Activated naive CD8-positive, alpha-beta T cell treated with anti-CD3 and anti-CD28 coated beads, Interleukin-2, amount 10 ng/mL, durations not matched to agents 7 days and 5 days (primary cell): ENCODE results near the gene GAPT. TPM values are rescaled to one million over a fixed set of nuclear protein-coding genes. Genes with fewer than 3 reads are reported as not detected.
"Not testable (repeated sequence)": the region's sequence is repeated elsewhere in the genome, so short reads cannot be mapped to it uniquely, and the experiment has no call there.

ENCODE experiments used
- ATAC-seq: fragments of 150-1000 bp; cut with Tn5 transposase; one replicate; pipeline ENCODE4 v1.10.0; 2021; ENCODE audit warnings: low read depth, moderate library complexity
- POLR2A ChIA-PET: fragments of 350-600 bp; sonication (Branson Sonifier 250); formaldehyde crosslinking; loops from one replicate; lab custom pipeline; 2021; ENCODE audit warnings: antibody characterized with exemption; lab: Charles Lee
- DNase-seq: peaks from one replicate; pipeline ENCODE4 v3.0.0; 2021
- H3K27ac Mint-ChIP-seq: one replicate; pipeline ENCODE4 v1.8.0; 2022; ENCODE audit warnings: mild to moderate bottlenecking, mixed read lengths
- H3K27me3 Mint-ChIP-seq: one replicate; pipeline ENCODE4 v1.8.0; 2022; ENCODE audit warnings: mild to moderate bottlenecking, moderate library complexity, mixed read lengths
- H3K36me3 Mint-ChIP-seq: one replicate; pipeline ENCODE4 v1.8.0; 2021; ENCODE audit warnings: mild to moderate bottlenecking, mixed read lengths
- H3K4me1 Mint-ChIP-seq: one replicate; pipeline ENCODE4 v1.8.0; 2021; ENCODE audit warnings: mixed read lengths
- H3K4me3 Mint-ChIP-seq: one replicate; pipeline ENCODE4 v1.8.0; 2022; ENCODE audit warnings: mild to moderate bottlenecking, moderate library complexity, mixed read lengths
- H3K9me3 Mint-ChIP-seq: one replicate; pipeline ENCODE4 v1.8.0; 2021; ENCODE audit warnings: mixed read lengths
- total RNA-seq, 2 experiments: library from RNA; stranded (reverse); gene quantifications; one replicate each; pipeline ENCODE4 v1.2.3, GENCODE V29; 2021

Gene GAPT
- total RNA-seq, 2 experiments from 2014 or later = 0.57 TPM; not detected in 1

GRCh38 chr5:58503390-58504046, 12.3 kb downstream of the GAPT start:
- POLR2A ChIA-PET = no interaction called here
- no peak for DNase-seq
- Mint-ChIP-seq H3K9me3 (no peaks in the 10 kb centered on the region), H3K27me3 (no peaks in the 10 kb centered on the region), H3K4me3 (no peak overlapping the region), H3K27ac (no peak overlapping the region), H3K36me3 (no peaks in the 10 kb centered on the region), H3K4me1 (no peaks in the 10 kb centered on the region)
- no peak for ATAC-seq

- no peak for ATAC-seq
- H3K9me3 Mint-ChIP-seq = no peaks in the 10 kb centered on the region
- POLR2A ChIA-PET = no interaction called here
Measured at GRCh38 chr5:58504766-58505165, 13.5 kb downstream of the GAPT start.

GRCh38 chr5:58505502-58505901, 14.3 kb downstream of the GAPT start:
- POLR2A ChIA-PET = no interaction called here
- ATAC-seq (no peak), DNase-seq (no peak)
- Mint-ChIP-seq H3K9me3 (no peaks in the 10 kb centered on the region), H3K4me1 (no peaks in the 10 kb centered on the region), H3K4me3 (no peak overlapping the region), H3K27ac (no peak overlapping the region), H3K36me3 (no peaks in the 10 kb centered on the region), H3K27me3 (no peaks in the 10 kb centered on the region)

More at GRCh38 chr5:58504766-58505165, 13.5 kb downstream of the GAPT start:
- no peak for DNase-seq
- Mint-ChIP-seq H3K36me3 (no peaks in the 10 kb centered on the region), H3K4me1 (no peaks in the 10 kb centered on the region), H3K4me3 (no peak overlapping the region), H3K27ac (no peak overlapping the region), H3K27me3 (no peaks in the 10 kb centered on the region)

- Mint-ChIP-seq H3K27me3 (no peaks in the 10 kb centered on the region), H3K36me3 (no peaks in the 10 kb centered on the region), H3K4me3 (no peak overlapping the region), H3K9me3 (no peaks in the 10 kb centered on the region), H3K27ac (no peak overlapping the region), H3K4me1 (no peaks in the 10 kb centered on the region)
- POLR2A ChIA-PET = no interaction called here
- DNase-seq (no peak), ATAC-seq (no peak)
Measured at GRCh38 chr5:58505971-58506640, 14.9 kb downstream of the GAPT start.

- ATAC-seq = no peak
- H3K27ac Mint-ChIP-seq = no peak overlapping the region
- POLR2A ChIA-PET = no interaction called here
Measured at GRCh38 chr5:58507715-58508114, 16.5 kb downstream of the GAPT start.

GRCh38 chr5:58517198-58517597, 26.0 kb downstream of the GAPT start:
- no peaks in the 10 kb centered on the region for H3K27me3 Mint-ChIP-seq
- H3K36me3 Mint-ChIP-seq = no peaks in the 10 kb centered on the region
- no peak overlapping the region for H3K4me3 Mint-ChIP-seq
- POLR2A ChIA-PET = no interaction called here
- DNase-seq = no peak
- ATAC-seq = no peak
- no peaks in the 10 kb centered on the region for H3K4me1 Mint-ChIP-seq
- H3K27ac Mint-ChIP-seq = no peak overlapping the region
- H3K9me3 Mint-ChIP-seq = peaks cover 6% of the 10 kb centered on the region

More at GRCh38 chr5:58507715-58508114, 16.5 kb downstream of the GAPT start:
- H3K36me3 Mint-ChIP-seq = no peaks in the 10 kb centered on the region
- DNase-seq = no peak
- no peaks in the 10 kb centered on the region for H3K27me3 Mint-ChIP-seq
- no peaks in the 10 kb centered on the region for H3K4me1 Mint-ChIP-seq
- H3K9me3 Mint-ChIP-seq = no peaks in the 10 kb centered on the region
- H3K4me3 Mint-ChIP-seq = no peak overlapping the region

- Mint-ChIP-seq H3K36me3 (no peaks in the 10 kb centered on the region), H3K27ac (no peak overlapping the region), H3K27me3 (peaks cover 1% of the 10 kb centered on the region), H3K9me3 (no peaks in the 10 kb centered on the region), H3K4me1 (no peaks in the 10 kb centered on the region), H3K4me3 (no peak overlapping the region)
- POLR2A ChIA-PET = no interaction called here
- no peak for ATAC-seq
- no peak for DNase-seq
Measured at GRCh38 chr5:58523956-58524355, 32.7 kb downstream of the GAPT start.

- peaks cover 1% of the 10 kb centered on the region for H3K27me3 Mint-ChIP-seq
- no peak overlapping the region for H3K4me3 Mint-ChIP-seq
- no peak for ATAC-seq
Measured at GRCh38 chr5:58524571-58524970, 33.3 kb downstream of the GAPT start.

GRCh38 chr5:58530942-58531490, 39.8 kb downstream of the GAPT start:
- H3K4me1 Mint-ChIP-seq = no peaks in the 10 kb centered on the region
- DNase-seq (no peak), ATAC-seq (no peak)
- peaks cover 1% of the 10 kb centered on the region for H3K9me3 Mint-ChIP-seq
- POLR2A ChIA-PET = no interaction called here
- peaks cover 2% of the 10 kb centered on the region for H3K27me3 Mint-ChIP-seq
- no peak overlapping the region for H3K4me3 Mint-ChIP-seq
- H3K36me3 Mint-ChIP-seq = no peaks in the 10 kb centered on the region
- no peak overlapping the region for H3K27ac Mint-ChIP-seq

More at GRCh38 chr5:58524571-58524970, 33.3 kb downstream of the GAPT start:
- no peak overlapping the region for H3K27ac Mint-ChIP-seq
- H3K9me3 Mint-ChIP-seq = no peaks in the 10 kb centered on the region
- DNase-seq = no peak
- POLR2A ChIA-PET = no interaction called here
- H3K36me3 Mint-ChIP-seq = no peaks in the 10 kb centered on the region
- H3K4me1 Mint-ChIP-seq = no peaks in the 10 kb centered on the region

- H3K4me1 Mint-ChIP-seq, POLR2A ChIA-PET, H3K36me3 Mint-ChIP-seq, H3K9me3 Mint-ChIP-seq, H3K27me3 Mint-ChIP-seq, H3K27ac Mint-ChIP-seq, H3K4me3 Mint-ChIP-seq, DNase-seq, ATAC-seq: not testable (repeated sequence)
Measured at GRCh38 chr5:58541935-58542334, 50.7 kb downstream of the GAPT start.

- Mint-ChIP-seq H3K36me3 (no peaks in the 10 kb centered on the region), H3K27ac (no peak overlapping the region), H3K9me3 (peaks cover 5% of the 10 kb centered on the region), H3K27me3 (peaks cover 4% of the 10 kb centered on the region), H3K4me3 (no peak overlapping the region), H3K4me1 (peaks cover 5% of the 10 kb centered on the region)
- POLR2A ChIA-PET = no interaction called here
- no peak for DNase-seq
- ATAC-seq = no peak
Measured at GRCh38 chr5:58542709-58543108, 51.5 kb downstream of the GAPT start.

- H3K4me1 Mint-ChIP-seq = peaks cover 5% of the 10 kb centered on the region
- no peak overlapping the region for H3K4me3 Mint-ChIP-seq
- POLR2A ChIA-PET = no interaction called here
- no peak for ATAC-seq
- H3K9me3 Mint-ChIP-seq = peaks cover 2% of the 10 kb centered on the region
- no peak overlapping the region for H3K27ac Mint-ChIP-seq
- H3K27me3 Mint-ChIP-seq = peaks cover 4% of the 10 kb centered on the region
- H3K36me3 Mint-ChIP-seq = no peaks in the 10 kb centered on the region
- no peak for DNase-seq
Measured at GRCh38 chr5:58543723-58544122, 52.5 kb downstream of the GAPT start.

- Mint-ChIP-seq H3K9me3 (peaks cover 2% of the 10 kb centered on the region), H3K27me3 (peaks cover 4% of the 10 kb centered on the region), H3K4me1 (peaks cover 5% of the 10 kb centered on the region), H3K4me3 (no peak overlapping the region), H3K27ac (no peak overlapping the region), H3K36me3 (no peaks in the 10 kb centered on the region)
- POLR2A ChIA-PET = no interaction called here
- no peak for DNase-seq
- no peak for ATAC-seq
Measured at GRCh38 chr5:58544195-58544594, 53.0 kb downstream of the GAPT start.

- Mint-ChIP-seq H3K4me3 (no peak overlapping the region), H3K27me3 (peaks cover 4% of the 10 kb centered on the region), H3K36me3 (no peaks in the 10 kb centered on the region), H3K4me1 (peaks cover 5% of the 10 kb centered on the region), H3K27ac (no peak overlapping the region), H3K9me3 (no peaks in the 10 kb centered on the region)
- no peak for ATAC-seq
- POLR2A ChIA-PET = no interaction called here
- no peak for DNase-seq
Measured at GRCh38 chr5:58544926-58545325, 53.7 kb downstream of the GAPT start.
